Suprapubic skin (tissue), 4 donors: ENCODE results near the gene TMEM17. TPM values are rescaled to one million over a fixed set of nuclear protein-coding genes. Genes with fewer than 3 reads are reported as not detected.

Experiments
- DNase-seq, 2 donors: peaks; one replicate each; pipeline ENCODE4 v3.0.0-alpha.2; 2019; ENCODE audit warnings: low spot score in 2 of 2
- H3K27ac ChIP-seq: fragments of 200-600 bp; sonication (generic); one replicate; pipeline ENCODE4 v1.5.1; 2019
- H3K27me3 ChIP-seq: fragments of 200-600 bp; sonication (generic); one replicate; pipeline ENCODE4 v1.5.1; 2019
- H3K36me3 ChIP-seq: fragments of 200-600 bp; sonication (generic); one replicate; pipeline ENCODE4 v1.5.1; 2019
- H3K4me1 ChIP-seq: fragments of 200-600 bp; sonication (generic); one replicate; pipeline ENCODE4 v1.5.1; 2019
- H3K4me3 ChIP-seq: fragments of 200-600 bp; sonication (generic); one replicate; pipeline ENCODE4 v1.5.1; 2019; ENCODE audit warnings: mild to moderate bottlenecking
- H3K9me3 ChIP-seq: fragments of 200-600 bp; sonication (generic); one replicate; pipeline ENCODE4 v1.5.1; 2019
- EP300 ChIP-seq: sonication (generic); formaldehyde crosslinking; IDR thresholded peaks from one replicate; pipeline ENCODE4 v1.6.1; 2017; ENCODE audit warnings: antibody characterized with exemption
- POLR2A ChIP-seq, 2 donors: fragments of 450-650 bp; IDR thresholded peaks; one replicate each; pipeline ENCODE4 v1.6.1; 2017; ENCODE audit warnings: antibody characterized with exemption in 2 of 2, mild to moderate bottlenecking in 2 of 2, moderate library complexity in 2 of 2
- POLR2AphosphoS5 ChIP-seq, 3 donors: sonication (generic); formaldehyde crosslinking; IDR thresholded peaks; one replicate each; pipeline ENCODE4 v1.6.1; 2017; ENCODE audit warnings: antibody characterized with exemption in 3 of 3
- WGBS: methylation state at CpG from one replicate; pipeline ENCODE4 v1.1.5; 2018; 5-methylcytosine and 5-hydroxymethylcytosine counted together
- total RNA-seq, 4 donors: library from RNA; depleted of rRNA; stranded (reverse); fragments of >200 nt; gene quantifications; one replicate each; pipeline ENCODE4 v1.1.0, GENCODE V29; 2016
- TF ChIP-seq, protein P1 (sequence below), 2 donors: fragments of 200-600 bp in 1 of 2; fragments of 450-650 bp in 1 of 2; sonication (generic) in 1 of 2; IDR thresholded peaks; one replicate each; pipeline ENCODE4 v1.5.1; 2016 to 2019; ENCODE audit warnings: antibody characterized with exemption in 2 of 2, mild to moderate bottlenecking in 1 of 2, moderate library complexity in 1 of 2

Gene TMEM17
- total RNA-seq, 4 donors from 2014 or later: 1.1 to 6.1 (median 2.0) TPM

DNA sequence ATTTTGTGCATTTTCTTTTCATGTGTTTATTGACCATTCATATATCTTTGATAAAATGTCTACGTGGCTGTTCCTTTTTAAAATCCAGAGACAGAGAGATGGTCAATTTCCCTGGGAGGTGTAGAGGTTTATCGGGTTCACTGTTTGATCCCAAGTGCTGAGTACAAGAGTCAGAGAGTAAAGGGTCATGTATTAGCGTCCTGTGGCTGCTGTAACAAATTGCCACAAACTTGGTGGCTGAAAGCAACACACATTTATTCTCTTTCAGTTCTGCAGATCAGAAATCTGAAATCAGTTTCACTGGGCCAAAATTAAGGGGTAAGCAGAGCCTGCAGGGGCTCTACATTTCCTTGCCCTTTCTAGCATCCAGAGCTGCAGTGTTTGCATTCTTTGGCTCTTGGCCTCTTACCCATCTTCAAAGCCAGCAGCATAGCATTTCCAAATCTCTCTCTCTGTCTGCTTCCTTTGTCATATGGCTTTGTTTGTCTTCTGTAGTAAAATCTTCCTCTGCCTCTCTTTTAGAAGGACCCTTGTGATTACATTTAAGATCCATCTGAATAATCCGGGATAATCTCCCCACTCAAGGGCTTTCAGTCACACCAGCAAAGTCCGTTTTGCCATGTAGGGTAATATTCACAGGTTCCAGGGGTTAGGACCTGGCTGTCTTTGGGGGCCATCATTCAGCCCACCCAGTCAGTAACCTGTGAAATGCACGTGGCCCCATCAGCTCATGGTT lies 49.9 kb downstream of the TMEM17 start:
- H3K9me3 ChIP-seq: no peaks in the 10 kb centered on the region
- no peaks in the 10 kb centered on the region for H3K27me3 ChIP-seq
- TF ChIP-seq POLR2A (IDR thresholded peaks at IDR 0.05): no peak
- TF ChIP-seq, protein P1, sequence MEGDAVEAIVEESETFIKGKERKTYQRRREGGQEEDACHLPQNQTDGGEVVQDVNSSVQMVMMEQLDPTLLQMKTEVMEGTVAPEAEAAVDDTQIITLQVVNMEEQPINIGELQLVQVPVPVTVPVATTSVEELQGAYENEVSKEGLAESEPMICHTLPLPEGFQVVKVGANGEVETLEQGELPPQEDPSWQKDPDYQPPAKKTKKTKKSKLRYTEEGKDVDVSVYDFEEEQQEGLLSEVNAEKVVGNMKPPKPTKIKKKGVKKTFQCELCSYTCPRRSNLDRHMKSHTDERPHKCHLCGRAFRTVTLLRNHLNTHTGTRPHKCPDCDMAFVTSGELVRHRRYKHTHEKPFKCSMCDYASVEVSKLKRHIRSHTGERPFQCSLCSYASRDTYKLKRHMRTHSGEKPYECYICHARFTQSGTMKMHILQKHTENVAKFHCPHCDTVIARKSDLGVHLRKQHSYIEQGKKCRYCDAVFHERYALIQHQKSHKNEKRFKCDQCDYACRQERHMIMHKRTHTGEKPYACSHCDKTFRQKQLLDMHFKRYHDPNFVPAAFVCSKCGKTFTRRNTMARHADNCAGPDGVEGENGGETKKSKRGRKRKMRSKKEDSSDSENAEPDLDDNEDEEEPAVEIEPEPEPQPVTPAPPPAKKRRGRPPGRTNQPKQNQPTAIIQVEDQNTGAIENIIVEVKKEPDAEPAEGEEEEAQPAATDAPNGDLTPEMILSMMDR (IDR thresholded peaks at IDR 0.05): no peak
- no peak for TF ChIP-seq EP300
- TF ChIP-seq POLR2AphosphoS5 (IDR thresholded peaks at IDR 0.05): no peak
- H3K36me3 ChIP-seq: no peaks in the 10 kb centered on the region
- WGBS: 96% methylated on average over 6 of the region's 6 CpGs
- DNase-seq: no peak
- H3K27ac ChIP-seq: peak overlapping the region; percentile 83
- peaks cover 40% of the 10 kb centered on the region for H3K4me1 ChIP-seq
- no peak overlapping the region for H3K4me3 ChIP-seq

- 37% methylated on average over 3 of the region's 3 CpGs for WGBS
- no peak overlapping the region for H3K4me3 ChIP-seq
- DNase-seq: no peak
- H3K9me3 ChIP-seq: no peaks in the 10 kb centered on the region
- H3K4me1 ChIP-seq: peaks cover 45% of the 10 kb centered on the region
- no peak overlapping the region for H3K27ac ChIP-seq
- TF ChIP-seq POLR2AphosphoS5 (IDR thresholded peaks at IDR 0.05) (no peak), POLR2A (IDR thresholded peaks at IDR 0.05) (no peak), EP300 (no peak)
- no peaks in the 10 kb centered on the region for H3K36me3 ChIP-seq
- no peaks in the 10 kb centered on the region for H3K27me3 ChIP-seq
Measured at GRCh38 chr2:62453955-62454354, 52.0 kb downstream of the TMEM17 start.

DNA sequence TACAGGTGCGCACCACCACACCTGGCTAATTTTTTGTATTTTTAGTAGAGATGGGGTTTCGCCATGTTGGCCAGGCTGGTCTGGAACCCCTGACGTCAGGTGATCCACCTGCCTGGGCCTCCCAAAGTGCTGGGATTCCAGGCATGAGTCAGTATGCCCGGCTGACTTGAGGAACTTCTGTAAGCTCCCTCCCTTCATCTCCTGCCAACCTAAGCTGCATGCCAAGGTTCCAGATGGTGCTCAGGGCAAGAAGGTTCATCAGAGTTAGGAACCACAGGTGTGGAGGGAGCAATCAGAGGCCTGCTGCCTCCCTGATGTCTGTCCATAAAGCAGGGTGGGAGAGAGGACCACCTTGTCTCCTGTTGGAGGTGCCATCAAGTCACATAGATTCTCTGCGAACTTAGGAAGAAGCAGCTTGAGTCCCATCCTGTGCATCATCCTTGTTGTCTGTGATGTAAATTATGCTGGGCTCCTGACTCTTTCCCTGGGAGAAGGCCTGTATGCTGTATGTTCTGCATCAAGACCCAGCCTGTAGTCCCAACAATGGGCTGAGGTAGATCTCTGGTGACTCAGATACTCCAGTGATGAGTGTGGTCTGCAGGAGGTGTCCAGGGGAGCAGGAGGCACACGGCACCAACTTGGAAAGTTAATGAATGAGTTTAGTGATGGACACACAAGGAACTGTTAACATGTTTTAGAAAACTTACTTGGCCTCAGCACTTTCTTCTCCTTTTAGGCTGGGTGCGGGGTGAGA lies 53.1 kb downstream of the TMEM17 start:
- Histone ChIP-seq H3K9me3 (no peaks in the 10 kb centered on the region), H3K27me3 (no peaks in the 10 kb centered on the region), H3K36me3 (no peaks in the 10 kb centered on the region), H3K4me1 (peaks cover 41% of the 10 kb centered on the region), H3K27ac (no peak overlapping the region), H3K4me3 (no peak overlapping the region)
- no peak for TF ChIP-seq EP300
- TF ChIP-seq POLR2AphosphoS5 (IDR thresholded peaks at IDR 0.05): no peak
- TF ChIP-seq, protein P1 (IDR thresholded peaks at IDR 0.05): no peak
- no peak for TF ChIP-seq POLR2A (IDR thresholded peaks at IDR 0.05)
- 68% methylated on average over 7 of the region's 7 CpGs for WGBS
- DNase-seq: no peak

DNA sequence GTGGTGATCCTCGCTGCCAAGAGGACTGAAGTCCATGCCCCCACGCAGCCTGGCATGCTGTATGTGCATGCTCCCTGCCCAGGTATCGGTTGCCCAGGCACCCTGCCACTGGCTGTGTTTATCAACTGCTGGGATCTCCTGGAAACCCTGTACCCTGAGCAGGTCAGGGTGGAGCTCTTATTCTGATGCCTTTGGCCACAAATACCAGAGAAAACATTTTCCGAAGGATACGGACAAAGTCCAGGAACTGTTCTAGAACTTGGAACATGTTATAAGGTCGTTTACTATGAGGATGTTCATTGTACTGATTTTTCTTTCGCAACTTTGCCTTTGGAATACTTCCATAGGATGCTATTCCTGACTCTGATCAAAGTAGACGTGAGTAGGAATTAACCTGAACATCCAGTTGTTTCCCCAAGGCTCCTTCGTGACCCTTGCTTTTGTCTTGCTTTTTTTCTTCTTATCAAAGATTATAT lies 55.2 kb downstream of the TMEM17 start:
- Histone ChIP-seq H3K4me1 (peaks cover 31% of the 10 kb centered on the region), H3K36me3 (no peaks in the 10 kb centered on the region), H3K27me3 (no peaks in the 10 kb centered on the region), H3K27ac (peak overlapping the region; percentile 41), H3K4me3 (no peak overlapping the region), H3K9me3 (no peaks in the 10 kb centered on the region)
- TF ChIP-seq EP300 (no peak), POLR2A (IDR thresholded peaks at IDR 0.05) (no peak), POLR2AphosphoS5 (IDR thresholded peaks at IDR 0.05) (no peak)
- TF ChIP-seq, protein P1 (IDR thresholded peaks at IDR 0.05): no peak
- 54% methylated on average over 9 of the region's 9 CpGs for WGBS
- peak in 1 of 2 donors; percentile 71 for DNase-seq

Other genes with a start within 250 kb of the TMEM17 start
- 100 to 1,000 TPM in 1 of 4 donors, 10 to 100 TPM in 3; 42.9 to 116 (median 58.3) TPM for gene EHBP1, start 199.5 kb upstream of the TMEM17 start, total RNA-seq